ENCODE measurements around the gene PIK3CG. TPM values are rescaled to one million over a fixed set of nuclear protein-coding genes. Genes with fewer than 3 reads are reported as not detected.

The PIK3CG gene
- total RNA-seq, 1 donor: not detected

- H3K79me2 ChIP-seq (ENCODE audit: insufficient read depth, low read length): no peaks in the 10 kb centered on the region
- no peaks in the 10 kb centered on the region for H3K27me3 ChIP-seq (ENCODE audit: insufficient read depth, low read length)
- no peaks in the 10 kb centered on the region for H3K36me3 ChIP-seq (ENCODE audit: insufficient read depth, low read length)
- H3K4me3 ChIP-seq (ENCODE audit: insufficient read depth, low read length): no peak overlapping the region
- H3K9me3 ChIP-seq (ENCODE audit: low read depth, low read length): no peaks in the 10 kb centered on the region
- peaks cover 9% of the 10 kb centered on the region for H3K4me1 ChIP-seq (ENCODE audit: insufficient read depth, low read length)
- no peak overlapping the region for H3K27ac ChIP-seq (ENCODE audit: low read depth, low read length)
- DNase-seq (ENCODE audit: insufficient read length, low spot score, missing footprints): no peak
- no peak overlapping the region for H3K4me2 ChIP-seq (ENCODE audit: insufficient read depth, low read length)
- no peaks in the 10 kb centered on the region for H4K20me1 ChIP-seq (ENCODE audit: insufficient read depth, low read length)
- TF ChIP-seq, protein P1, sequence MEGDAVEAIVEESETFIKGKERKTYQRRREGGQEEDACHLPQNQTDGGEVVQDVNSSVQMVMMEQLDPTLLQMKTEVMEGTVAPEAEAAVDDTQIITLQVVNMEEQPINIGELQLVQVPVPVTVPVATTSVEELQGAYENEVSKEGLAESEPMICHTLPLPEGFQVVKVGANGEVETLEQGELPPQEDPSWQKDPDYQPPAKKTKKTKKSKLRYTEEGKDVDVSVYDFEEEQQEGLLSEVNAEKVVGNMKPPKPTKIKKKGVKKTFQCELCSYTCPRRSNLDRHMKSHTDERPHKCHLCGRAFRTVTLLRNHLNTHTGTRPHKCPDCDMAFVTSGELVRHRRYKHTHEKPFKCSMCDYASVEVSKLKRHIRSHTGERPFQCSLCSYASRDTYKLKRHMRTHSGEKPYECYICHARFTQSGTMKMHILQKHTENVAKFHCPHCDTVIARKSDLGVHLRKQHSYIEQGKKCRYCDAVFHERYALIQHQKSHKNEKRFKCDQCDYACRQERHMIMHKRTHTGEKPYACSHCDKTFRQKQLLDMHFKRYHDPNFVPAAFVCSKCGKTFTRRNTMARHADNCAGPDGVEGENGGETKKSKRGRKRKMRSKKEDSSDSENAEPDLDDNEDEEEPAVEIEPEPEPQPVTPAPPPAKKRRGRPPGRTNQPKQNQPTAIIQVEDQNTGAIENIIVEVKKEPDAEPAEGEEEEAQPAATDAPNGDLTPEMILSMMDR (IDR thresholded peaks at IDR 0.05; ENCODE audit: extremely low read depth, low read depth, low read length): no peak
- no peak overlapping the region for H2AFZ ChIP-seq (ENCODE audit: low read length)
Observed at GRCh38 chr7:106820321-106821217, 44.5 kb upstream of the PIK3CG start.

- no peak overlapping the region for H2AFZ ChIP-seq (ENCODE audit: low read length)
- peaks cover 9% of the 10 kb centered on the region for H3K4me1 ChIP-seq (ENCODE audit: insufficient read depth, low read length)
- H3K9me3 ChIP-seq (ENCODE audit: low read depth, low read length): no peaks in the 10 kb centered on the region
- H3K4me3 ChIP-seq (ENCODE audit: insufficient read depth, low read length): no peak overlapping the region
- no peaks in the 10 kb centered on the region for H3K36me3 ChIP-seq (ENCODE audit: insufficient read depth, low read length)
- no peaks in the 10 kb centered on the region for H3K27me3 ChIP-seq (ENCODE audit: insufficient read depth, low read length)
- no peak overlapping the region for H3K4me2 ChIP-seq (ENCODE audit: insufficient read depth, low read length)
- no peak for DNase-seq (ENCODE audit: insufficient read length, low spot score, missing footprints)
- no peak overlapping the region for H3K27ac ChIP-seq (ENCODE audit: low read depth, low read length)
- no peaks in the 10 kb centered on the region for H4K20me1 ChIP-seq (ENCODE audit: insufficient read depth, low read length)
- H3K79me2 ChIP-seq (ENCODE audit: insufficient read depth, low read length): no peaks in the 10 kb centered on the region
- TF ChIP-seq, protein P1 (IDR thresholded peaks at IDR 0.05; ENCODE audit: extremely low read depth, low read depth, low read length): no peak
Observed at GRCh38 chr7:106823631-106824030, 41.5 kb upstream of the PIK3CG start.

GRCh38 chr7:106824458-106824857 lies 40.6 kb upstream of the PIK3CG start:
- no peaks in the 10 kb centered on the region for H3K79me2 ChIP-seq (ENCODE audit: insufficient read depth, low read length)
- H3K36me3 ChIP-seq (ENCODE audit: insufficient read depth, low read length): no peaks in the 10 kb centered on the region
- H3K4me1 ChIP-seq (ENCODE audit: insufficient read depth, low read length): peaks cover 9% of the 10 kb centered on the region
- H3K4me3 ChIP-seq (ENCODE audit: insufficient read depth, low read length): no peak overlapping the region
- peak overlapping the region; percentile 9 for H3K27ac ChIP-seq (ENCODE audit: low read depth, low read length)
- H3K27me3 ChIP-seq (ENCODE audit: insufficient read depth, low read length): no peaks in the 10 kb centered on the region
- H2AFZ ChIP-seq (ENCODE audit: low read length): peak overlapping the region; percentile 0
- no peak overlapping the region for H3K4me2 ChIP-seq (ENCODE audit: insufficient read depth, low read length)
- peak; percentile 71 for DNase-seq (ENCODE audit: insufficient read length, low spot score, missing footprints)
- no peaks in the 10 kb centered on the region for H3K9me3 ChIP-seq (ENCODE audit: low read depth, low read length)
- no peaks in the 10 kb centered on the region for H4K20me1 ChIP-seq (ENCODE audit: insufficient read depth, low read length)
- TF ChIP-seq, protein P1 (IDR thresholded peaks at IDR 0.05; ENCODE audit: extremely low read depth, low read depth, low read length): no peak

GRCh38 chr7:106827626-106828025 lies 37.5 kb upstream of the PIK3CG start:
- H3K27me3 ChIP-seq (ENCODE audit: insufficient read depth, low read length): no peaks in the 10 kb centered on the region
- TF ChIP-seq, protein P1 (IDR thresholded peaks at IDR 0.05; ENCODE audit: extremely low read depth, low read depth, low read length): no peak
- no peak overlapping the region for H3K4me2 ChIP-seq (ENCODE audit: insufficient read depth, low read length)
- H3K27ac ChIP-seq (ENCODE audit: low read depth, low read length): no peak overlapping the region
- no peak overlapping the region for H3K4me3 ChIP-seq (ENCODE audit: insufficient read depth, low read length)
- H3K79me2 ChIP-seq (ENCODE audit: insufficient read depth, low read length): no peaks in the 10 kb centered on the region
- H3K36me3 ChIP-seq (ENCODE audit: insufficient read depth, low read length): no peaks in the 10 kb centered on the region
- peaks cover 9% of the 10 kb centered on the region for H3K4me1 ChIP-seq (ENCODE audit: insufficient read depth, low read length)
- no peak overlapping the region for H2AFZ ChIP-seq (ENCODE audit: low read length)
- H4K20me1 ChIP-seq (ENCODE audit: insufficient read depth, low read length): no peaks in the 10 kb centered on the region
- H3K9me3 ChIP-seq (ENCODE audit: low read depth, low read length): no peaks in the 10 kb centered on the region
- no peak for DNase-seq (ENCODE audit: insufficient read length, low spot score, missing footprints)

Measured in osteoblast (primary cell).